Measurements from ENCODE around the gene FSD2. TPM values are rescaled to one million over a fixed set of nuclear protein-coding genes. Genes with fewer than 3 reads are reported as not detected.

Gene FSD2
- total and polyA plus RNA-seq, 2 donors (not counting 1 experiment from before 2014, with no cell fraction given), result not detected

DNA sequence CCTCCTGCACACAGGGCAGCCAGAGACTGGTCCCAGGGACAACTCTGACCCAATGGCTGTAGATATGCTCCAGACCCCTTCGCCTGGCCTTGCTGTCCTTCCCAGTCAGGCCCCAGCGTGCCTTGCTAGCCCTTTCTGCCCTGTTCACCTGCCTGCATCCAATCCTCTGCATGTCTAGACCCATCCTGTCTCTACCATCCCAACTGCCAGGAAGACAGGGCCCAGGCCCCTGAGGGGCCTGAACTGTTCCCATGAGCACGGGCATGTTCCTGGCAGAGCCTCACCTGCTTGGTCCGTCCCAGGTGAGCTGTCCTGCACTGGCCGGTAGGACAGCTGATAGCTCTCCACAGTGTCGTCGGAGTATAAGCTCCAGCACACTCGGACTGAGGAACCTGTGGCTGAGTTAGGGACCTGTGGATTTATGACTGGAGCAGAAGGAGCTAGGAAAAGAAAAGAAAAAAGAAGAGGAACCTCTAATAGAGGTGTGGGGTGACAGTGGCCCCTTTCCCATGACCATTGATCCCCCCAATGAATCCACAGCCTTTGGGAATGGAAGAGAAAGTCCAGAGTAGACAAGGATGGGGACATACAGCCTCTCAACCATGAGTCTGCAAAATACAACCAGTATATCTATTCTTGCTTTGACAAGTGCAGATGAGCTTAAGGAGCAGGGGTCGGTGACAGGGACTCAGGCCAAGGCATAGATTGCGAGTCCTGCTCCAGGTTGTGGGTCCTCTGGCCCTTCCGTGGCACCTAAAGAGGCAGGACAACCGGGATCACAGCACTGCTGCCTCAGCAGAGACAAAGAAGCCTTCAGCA, 33.9 kb downstream of the FSD2 start:
- 95% methylated on average over 10 of the region's 12 CpGs for WGBS (ENCODE audit: insufficient coverage)
- Histone ChIP-seq H4K20me1 (ENCODE audit: control insufficient read depth, insufficient read depth, low read length, poor library complexity, severe bottlenecking) (no peaks in the 10 kb centered on the region), H3K4me1 (ENCODE audit: control insufficient read depth in 2 of 2, insufficient read depth in 2 of 2, low read length in 2 of 2) (no peaks in the 10 kb centered on the region), H3K9ac (ENCODE audit: low read length) (no peak overlapping the region), H3K27ac (ENCODE audit: low read length in 2 of 2) (no peak overlapping the region), H2AFZ (ENCODE audit: insufficient read depth, low read depth, low read length, poor library complexity, severe bottlenecking) (no peak overlapping the region), H3K4me3 (ENCODE audit: control extremely low read depth in 1 of 5, extremely low read depth in 1 of 5, insufficient read depth in 1 of 5, low read depth in 2 of 5, low read length in 4 of 5) (no peak overlapping the region), H3K36me3 (replicated peaks in 1 of 2; ENCODE audit: control extremely low read depth in 1 of 2, control insufficient read depth in 1 of 2, extremely low read depth in 1 of 2, insufficient read depth in 2 of 2, low read length in 1 of 2) (no peaks in the 10 kb centered on the region), H3K79me2 (ENCODE audit: control insufficient read depth, insufficient read depth, low read length) (no peaks in the 10 kb centered on the region), H3K4me2 (replicated peaks; ENCODE audit: low read depth, low read length, poor library complexity, severe bottlenecking) (no peak overlapping the region), H3K9me3 (ENCODE audit: control extremely low read depth in 1 of 3, control insufficient read depth in 2 of 3, insufficient read depth in 1 of 3, low read length in 2 of 3) (peaks cover 0 to 5% (median 2%) of the 10 kb centered on the region in 3 donors), H3K27me3 (replicated peaks in 1 of 4; ENCODE audit: control extremely low read depth in 1 of 4, control insufficient read depth in 3 of 4, insufficient read depth in 4 of 4, low read length in 3 of 4) (peaks cover 0 to 3% (median 0%) of the 10 kb centered on the region in 4 experiments)
- no peak for TF ChIP-seq CTCF (IDR thresholded peaks at IDR 0.05)
- TF ChIP-seq EZH2 (IDR thresholded peaks at IDR 0.05; ENCODE audit: borderline replicate concordance, insufficient read depth, low read depth, low read length, poor library complexity, severe bottlenecking), result no peak
- Mint-ChIP-seq H3K4me1 (no peaks in the 10 kb centered on the region), H3K27me3 (peaks cover 4% of the 10 kb centered on the region), H3K4me3 (no peak overlapping the region), H3K9me3 (ENCODE audit: insufficient read depth) (no peaks in the 10 kb centered on the region), H3K27ac (no peak overlapping the region)
- ChIA-PET POLR2A (no interaction called here), CTCF (no interaction called here)
- ATAC-seq (ENCODE audit: low read depth) (no peak), DNase-seq (no peak)
- intact Hi-C loops (cut with micrococcal nuclease), result no loop called here

DNA sequence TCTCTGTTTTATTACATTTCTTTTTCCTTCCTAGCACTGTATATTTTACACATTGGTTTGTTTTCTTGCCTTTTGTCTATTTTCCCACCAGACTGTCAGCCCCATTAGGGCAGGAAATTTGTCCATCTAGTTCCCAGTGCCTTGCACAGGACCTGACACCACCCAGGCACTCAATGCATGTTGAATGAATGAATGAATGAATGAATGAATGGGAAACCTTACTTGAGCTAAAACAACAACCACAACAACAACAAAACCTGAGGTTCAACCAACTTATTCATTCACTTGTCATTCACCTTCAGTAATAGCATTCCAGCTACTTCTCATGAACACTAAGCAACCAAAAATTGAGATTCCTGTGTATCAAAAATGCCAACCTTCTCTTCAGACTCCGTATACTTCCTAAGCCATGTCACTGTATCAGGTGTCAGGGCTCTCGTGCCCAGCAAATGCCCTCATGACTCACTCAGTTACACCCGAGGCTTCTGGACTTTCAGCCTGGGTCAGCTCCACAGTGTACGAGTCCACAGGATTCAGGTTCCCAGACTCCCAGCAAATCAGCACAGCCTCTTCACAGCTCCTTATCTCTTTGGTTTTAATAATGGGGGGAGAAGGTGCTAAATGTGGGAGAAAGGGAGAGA, 37.3 kb downstream of the FSD2 start:
- CTCF ChIA-PET, result no interaction called here
- peaks cover 0 to 5% (median 3%) of the 10 kb centered on the region in 3 donors for H3K9me3 ChIP-seq (ENCODE audit: control extremely low read depth in 1 of 3, control insufficient read depth in 2 of 3, insufficient read depth in 1 of 3, low read length in 2 of 3)
- ATAC-seq (ENCODE audit: low read depth) (no peak), DNase-seq (no peak)
- POLR2A ChIA-PET, result no interaction called here
- Mint-ChIP-seq H3K27ac (no peak overlapping the region), H3K4me1 (peaks cover 3% of the 10 kb centered on the region), H3K27me3 (no peaks in the 10 kb centered on the region), H3K4me3 (no peak overlapping the region), H3K9me3 (ENCODE audit: insufficient read depth) (no peaks in the 10 kb centered on the region)
- H3K4me2 ChIP-seq (replicated peaks; ENCODE audit: low read depth, low read length, poor library complexity, severe bottlenecking), result no peak overlapping the region
- TF ChIP-seq CTCF (IDR thresholded peaks at IDR 0.05) (no peak), EZH2 (IDR thresholded peaks at IDR 0.05; ENCODE audit: borderline replicate concordance, insufficient read depth, low read depth, low read length, poor library complexity, severe bottlenecking) (no peak)
- intact Hi-C loops (cut with micrococcal nuclease), result no loop called here
- no peak overlapping the region for H3K4me3 ChIP-seq (ENCODE audit: control extremely low read depth in 1 of 5, extremely low read depth in 1 of 5, insufficient read depth in 1 of 5, low read depth in 2 of 5, low read length in 4 of 5)
- H3K36me3 ChIP-seq (replicated peaks in 1 of 2; ENCODE audit: control extremely low read depth in 1 of 2, control insufficient read depth in 1 of 2, extremely low read depth in 1 of 2, insufficient read depth in 2 of 2, low read length in 1 of 2), result no peaks in the 10 kb centered on the region
- no peaks in the 10 kb centered on the region for H3K79me2 ChIP-seq (ENCODE audit: control insufficient read depth, insufficient read depth, low read length)
- no peak overlapping the region for H3K27ac ChIP-seq (ENCODE audit: low read length in 2 of 2)
- no peaks in the 10 kb centered on the region for H3K27me3 ChIP-seq (replicated peaks in 1 of 4; ENCODE audit: control extremely low read depth in 1 of 4, control insufficient read depth in 3 of 4, insufficient read depth in 4 of 4, low read length in 3 of 4)
- no peak overlapping the region for H3K9ac ChIP-seq (ENCODE audit: low read length)
- H2AFZ ChIP-seq (ENCODE audit: insufficient read depth, low read depth, low read length, poor library complexity, severe bottlenecking), result no peak overlapping the region
- H3K4me1 ChIP-seq (ENCODE audit: control insufficient read depth in 2 of 2, insufficient read depth in 2 of 2, low read length in 2 of 2), result no peaks in the 10 kb centered on the region
- WGBS (ENCODE audit: insufficient coverage), result 100% methylated on average over 4 of the region's 4 CpGs
- no peaks in the 10 kb centered on the region for H4K20me1 ChIP-seq (ENCODE audit: control insufficient read depth, insufficient read depth, low read length, poor library complexity, severe bottlenecking)

Data from B cell (primary cell).